Ishikawa (cell line): Measurements from ENCODE around the gene ULK4.

Experiments
- REST ChIP-seq: IDR thresholded peaks from 2 replicates; pipeline ENCODE4 v1.6.1; 2012; ENCODE audit warnings: low read depth, mild to moderate bottlenecking
- TEAD4 ChIP-seq: IDR thresholded peaks from 2 replicates; pipeline ENCODE4 v1.6.1; 2012
- USF1 ChIP-seq: IDR thresholded peaks from 2 replicates; pipeline ENCODE4 v1.6.1; 2012

GRCh38 chr3:41661796-41662195 lies 300.1 kb downstream of the ULK4 start:
- TF ChIP-seq TEAD4 (no peak), USF1 (no peak), REST (no peak)
